Brain microvascular endothelial cell (primary cell): ENCODE data around the gene CLASP1.
A peak's percentile ranks its signal among the peaks of the same experiment; 100 is the strongest.

Source experiments
- DNase-seq: peaks from one replicate; pipeline ENCODE4 v3.0.0-alpha.2; 2020
- H3K27ac ChIP-seq: fragments of 250-450 bp; sonication (Bioruptor Pico); 2 replicates; pipeline ENCODE4 v1.5.1; 2020; ENCODE audit warnings: mild to moderate bottlenecking, moderate library complexity
- H3K27me3 ChIP-seq: fragments of 250-450 bp; sonication (Bioruptor Pico); replicated peaks from 2 replicates; pipeline ENCODE4 v1.5.1; 2020; ENCODE audit warnings: mild to moderate bottlenecking
- H3K36me3 ChIP-seq: fragments of 250-450 bp; sonication (Bioruptor Pico); replicated peaks from 2 replicates; pipeline ENCODE4 v1.5.1; 2020; ENCODE audit warnings: mild to moderate bottlenecking
- H3K4me3 ChIP-seq: 2 replicates; pipeline ENCODE4 v1.5.1; 2011; ENCODE audit warnings: low read depth, mild to moderate bottlenecking, control low read depth, low read length, moderate library complexity
- in situ Hi-C: cut with HindIII; loops from 2 replicates; pipeline ENCODE4 v1.10.0; 2017; ENCODE audit warnings: low sequenced_read_pairs, low pct_ligation_motif_present
- TF ChIP-seq, protein P1 (sequence below): IDR thresholded peaks from 2 replicates; pipeline ENCODE4 v1.5.1; 2011; ENCODE audit warnings: low read depth, mild to moderate bottlenecking, moderate library complexity, low read length, control low read depth, inconsistent platforms; ENCODE audit errors: missing control alignments

Gene CLASP1

DNA sequence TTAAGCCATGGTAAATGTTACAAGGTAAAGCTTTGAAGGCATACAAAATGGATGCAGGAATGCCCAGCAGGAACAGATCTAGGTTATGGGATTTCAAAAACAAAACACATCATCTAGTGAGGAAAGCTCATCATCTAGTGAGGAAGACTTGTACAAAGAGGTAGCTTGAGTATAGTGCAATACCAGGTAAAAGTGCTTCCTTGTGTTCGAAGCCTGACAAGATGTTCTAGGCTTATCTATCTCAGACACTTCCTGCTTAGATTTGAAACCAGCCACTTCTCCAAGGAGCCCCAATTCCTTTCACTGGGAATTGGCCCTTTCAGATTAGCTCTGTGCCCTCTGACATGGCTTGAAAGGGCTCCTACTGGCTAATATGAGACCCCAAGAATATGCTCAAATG lies 73.0 kb downstream of the CLASP1 start:
- DNase-seq, result no peak
- no peak overlapping the region for H3K4me3 ChIP-seq
- in situ Hi-C loops, result no loop called here
- no peaks in the 10 kb centered on the region for H3K36me3 ChIP-seq
- no peak overlapping the region for H3K27ac ChIP-seq
- no peaks in the 10 kb centered on the region for H3K27me3 ChIP-seq
- TF ChIP-seq, protein P1, sequence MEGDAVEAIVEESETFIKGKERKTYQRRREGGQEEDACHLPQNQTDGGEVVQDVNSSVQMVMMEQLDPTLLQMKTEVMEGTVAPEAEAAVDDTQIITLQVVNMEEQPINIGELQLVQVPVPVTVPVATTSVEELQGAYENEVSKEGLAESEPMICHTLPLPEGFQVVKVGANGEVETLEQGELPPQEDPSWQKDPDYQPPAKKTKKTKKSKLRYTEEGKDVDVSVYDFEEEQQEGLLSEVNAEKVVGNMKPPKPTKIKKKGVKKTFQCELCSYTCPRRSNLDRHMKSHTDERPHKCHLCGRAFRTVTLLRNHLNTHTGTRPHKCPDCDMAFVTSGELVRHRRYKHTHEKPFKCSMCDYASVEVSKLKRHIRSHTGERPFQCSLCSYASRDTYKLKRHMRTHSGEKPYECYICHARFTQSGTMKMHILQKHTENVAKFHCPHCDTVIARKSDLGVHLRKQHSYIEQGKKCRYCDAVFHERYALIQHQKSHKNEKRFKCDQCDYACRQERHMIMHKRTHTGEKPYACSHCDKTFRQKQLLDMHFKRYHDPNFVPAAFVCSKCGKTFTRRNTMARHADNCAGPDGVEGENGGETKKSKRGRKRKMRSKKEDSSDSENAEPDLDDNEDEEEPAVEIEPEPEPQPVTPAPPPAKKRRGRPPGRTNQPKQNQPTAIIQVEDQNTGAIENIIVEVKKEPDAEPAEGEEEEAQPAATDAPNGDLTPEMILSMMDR, result no peak

DNA sequence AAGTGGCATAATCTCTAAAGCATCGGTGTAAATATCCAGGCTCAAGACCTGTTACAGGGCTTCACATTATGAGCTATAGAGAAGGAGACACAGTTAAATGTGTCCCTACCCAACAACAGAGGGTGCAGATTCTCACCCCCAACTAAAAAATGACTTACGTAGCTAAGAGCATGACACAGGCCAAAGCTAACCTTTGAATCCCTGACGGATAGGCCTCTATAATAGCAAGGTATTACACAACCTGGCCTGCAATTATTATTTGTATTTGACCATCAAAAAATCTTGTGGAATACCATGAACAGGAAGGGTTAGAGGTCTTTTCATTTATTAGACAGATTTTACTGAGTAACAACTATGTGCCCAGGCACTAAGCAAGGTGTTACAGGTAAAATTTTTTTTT lies 73.5 kb downstream of the CLASP1 start:
- no peak overlapping the region for H3K4me3 ChIP-seq
- no peaks in the 10 kb centered on the region for H3K36me3 ChIP-seq
- no peak for DNase-seq
- no peaks in the 10 kb centered on the region for H3K27me3 ChIP-seq
- TF ChIP-seq, protein P1, result no peak
- in situ Hi-C loops, result no loop called here
- no peak overlapping the region for H3K27ac ChIP-seq

DNA sequence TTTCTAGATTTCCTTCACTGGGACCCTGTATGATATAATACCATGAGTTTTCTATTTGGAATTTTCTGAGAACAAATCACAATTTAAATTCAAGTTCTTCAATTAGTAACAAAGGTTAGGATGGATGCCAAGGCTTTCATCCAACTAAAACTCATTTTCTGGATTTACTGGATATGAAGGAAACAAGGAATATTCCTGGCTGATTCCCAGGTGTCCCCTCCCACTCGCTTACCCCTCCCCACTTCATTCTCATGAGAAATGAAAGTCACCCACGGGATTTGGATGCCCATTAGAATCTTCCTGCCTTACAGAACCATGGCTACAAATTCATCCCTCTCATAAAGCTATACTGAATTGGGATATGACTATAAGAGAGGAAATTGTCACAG lies 78.6 kb downstream of the CLASP1 start:
- in situ Hi-C loops, result no loop called here
- DNase-seq, result no peak
- no peak overlapping the region for H3K4me3 ChIP-seq
- no peak overlapping the region for H3K27ac ChIP-seq
- no peaks in the 10 kb centered on the region for H3K36me3 ChIP-seq
- TF ChIP-seq, protein P1, result no peak
- H3K27me3 ChIP-seq, result no peaks in the 10 kb centered on the region

DNA sequence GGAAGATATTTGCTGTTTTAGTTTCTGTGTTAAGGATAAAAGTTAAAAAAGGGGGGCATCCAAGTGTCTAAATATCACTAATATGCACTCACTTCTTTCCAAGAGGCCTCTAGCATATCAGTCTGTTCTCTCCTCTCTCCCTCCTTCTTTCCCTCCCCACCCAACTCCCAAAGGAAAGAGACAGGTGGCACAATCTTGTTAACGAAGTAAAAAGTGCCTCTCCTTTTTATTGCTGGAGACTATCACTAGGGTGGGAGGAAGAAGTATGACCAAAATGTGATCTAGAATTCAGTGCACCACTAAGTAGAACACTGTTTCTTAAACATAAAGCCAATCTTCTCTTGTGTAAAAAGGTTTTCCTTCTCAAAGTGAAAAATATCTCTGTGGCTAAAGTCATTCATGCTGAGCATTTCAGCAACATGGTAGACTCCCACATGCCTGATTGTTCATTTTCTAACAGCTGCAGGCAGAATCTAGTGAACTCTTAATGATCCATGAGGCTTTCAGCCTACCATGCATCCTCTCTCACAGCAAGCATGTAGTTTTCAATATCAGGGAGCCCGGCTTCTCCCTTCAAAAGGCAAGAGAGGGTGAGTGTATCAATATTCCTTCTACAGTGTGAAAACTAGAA lies 79.1 kb downstream of the CLASP1 start:
- in situ Hi-C loops, result no loop called here
- Histone ChIP-seq H3K27me3 (no peaks in the 10 kb centered on the region), H3K36me3 (no peaks in the 10 kb centered on the region), H3K4me3 (no peak overlapping the region), H3K27ac (no peak overlapping the region)
- TF ChIP-seq, protein P1, result no peak
- DNase-seq, result no peak

DNA sequence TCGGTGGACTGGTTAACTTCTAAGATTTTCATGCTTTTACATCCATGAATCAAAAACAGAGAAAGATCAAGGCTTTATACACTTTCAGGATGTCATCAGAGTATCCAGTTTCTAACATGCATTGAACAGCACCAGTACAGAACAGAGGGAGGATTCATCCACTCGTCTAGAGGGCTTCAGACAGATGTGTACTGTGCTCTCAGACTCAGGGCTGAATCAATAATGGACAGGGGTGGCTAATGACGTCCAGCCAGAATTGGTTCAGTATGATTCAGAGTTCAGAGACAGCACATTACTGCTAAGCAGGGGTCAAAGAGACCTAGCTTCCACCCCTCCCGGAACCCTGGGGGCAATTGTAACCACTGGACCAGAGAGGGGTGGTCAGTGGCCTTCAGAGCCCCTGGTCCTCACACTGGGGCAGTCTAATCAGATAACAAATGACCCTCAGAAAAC lies 81.3 kb downstream of the CLASP1 start:
- TF ChIP-seq, protein P1, result no peak
- Histone ChIP-seq H3K4me3 (no peak overlapping the region), H3K27ac (no peak overlapping the region), H3K27me3 (no peaks in the 10 kb centered on the region), H3K36me3 (no peaks in the 10 kb centered on the region)
- in situ Hi-C loops, result no loop called here
- DNase-seq, result peak; percentile 58

DNA sequence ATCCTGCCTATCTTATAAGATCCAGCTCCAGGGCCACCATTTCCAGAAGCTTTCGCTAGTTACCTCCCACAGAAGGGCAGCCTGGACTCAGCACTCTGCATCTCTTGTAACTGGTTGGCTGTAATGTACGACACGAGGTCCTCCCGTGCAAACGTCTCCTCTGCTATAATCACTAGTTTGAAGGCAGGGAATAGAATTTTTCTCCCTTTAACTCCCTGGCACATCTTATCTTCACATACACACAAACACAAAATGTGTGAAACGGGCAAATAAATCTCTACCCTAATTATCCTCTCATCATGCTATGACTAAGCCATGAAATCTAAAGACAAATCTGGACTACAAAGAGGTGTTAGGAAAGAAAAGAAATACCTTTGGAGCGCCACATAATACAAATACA lies 81.8 kb downstream of the CLASP1 start:
- TF ChIP-seq, protein P1, result no peak
- in situ Hi-C loops, result no loop called here

More for the DNA sequence above, 81.8 kb downstream of the CLASP1 start:
- DNase-seq, result no peak
- no peaks in the 10 kb centered on the region for H3K36me3 ChIP-seq
- H3K4me3 ChIP-seq, result no peak overlapping the region
- H3K27ac ChIP-seq, result no peak overlapping the region
- H3K27me3 ChIP-seq, result no peaks in the 10 kb centered on the region
